Kasumi-1 (cell line): ENCODE results near the gene ADCY5.
"Not testable (repeated sequence)": the region's sequence is repeated elsewhere in the genome, so short reads cannot be mapped to it uniquely, and the experiment has no call there.

Source experiments
- DNase-seq, 2 experiments: peaks; one replicate each; lab custom pipeline; 2025; lab: John Stamatoyannopoulos, UW

ADCY5 gene

GRCh38 chr3:123448536-123449101 is at the start of gene ADCY5:
Gene ADCY5 (minus strand): TSS chr3:123449090. CDS start chr3:123448545, 545 bp downstream.
- no peak for DNase-seq

DNA sequence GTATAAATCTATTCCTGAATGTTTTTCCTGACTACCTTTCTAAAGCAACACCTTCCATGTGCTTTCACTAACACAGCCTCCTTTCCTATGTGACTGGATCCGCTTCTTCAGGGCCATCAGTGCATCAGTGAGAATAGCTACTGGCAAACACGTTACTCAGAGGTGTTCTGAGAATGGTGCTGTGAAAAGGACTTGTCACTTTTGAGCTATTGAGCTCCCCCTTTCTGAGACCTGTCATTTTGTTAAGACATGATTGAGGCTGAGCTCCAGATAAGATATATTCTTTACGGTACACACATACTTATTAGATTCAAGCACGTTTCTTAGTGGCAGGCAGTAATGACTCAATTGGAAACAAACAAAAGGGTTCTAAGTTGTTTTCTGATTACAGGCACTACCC is 45.0 kb upstream of the ADCY5 start:
- no peak for DNase-seq

DNA sequence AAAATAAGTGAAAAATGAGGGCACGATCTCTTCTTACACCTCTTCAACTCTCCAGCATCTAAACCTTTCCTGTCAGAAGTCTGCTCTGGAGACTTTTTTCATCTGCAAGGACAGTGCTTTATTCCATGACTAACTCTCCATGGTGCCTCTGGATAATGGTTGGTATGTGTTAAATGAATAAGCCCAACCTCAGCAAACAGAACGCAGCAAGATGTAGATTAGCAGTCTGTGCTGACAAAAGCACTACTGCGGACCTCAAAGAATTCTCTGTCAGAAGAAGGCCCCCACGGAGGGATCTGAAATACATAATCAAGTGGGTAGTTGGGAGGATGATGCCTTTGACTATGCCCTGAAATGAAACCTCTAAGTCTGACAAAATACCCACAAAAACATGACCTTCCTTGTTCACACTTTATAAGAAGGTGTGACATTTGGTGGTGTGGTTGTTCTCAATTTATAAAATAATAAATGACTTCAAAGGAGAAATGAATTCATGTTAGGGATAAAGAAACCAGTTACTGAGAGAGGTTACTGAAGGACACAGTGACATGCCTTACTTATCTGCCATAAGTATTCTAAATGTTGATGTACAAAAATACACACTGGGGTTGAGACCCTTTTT is 43.2 kb upstream of the ADCY5 start:
- no peak for DNase-seq

- DNase-seq = peak; percentile 53 to 62
Measured at GRCh38 chr3:123489400-123490004, 40.6 kb upstream of the ADCY5 start.

DNA sequence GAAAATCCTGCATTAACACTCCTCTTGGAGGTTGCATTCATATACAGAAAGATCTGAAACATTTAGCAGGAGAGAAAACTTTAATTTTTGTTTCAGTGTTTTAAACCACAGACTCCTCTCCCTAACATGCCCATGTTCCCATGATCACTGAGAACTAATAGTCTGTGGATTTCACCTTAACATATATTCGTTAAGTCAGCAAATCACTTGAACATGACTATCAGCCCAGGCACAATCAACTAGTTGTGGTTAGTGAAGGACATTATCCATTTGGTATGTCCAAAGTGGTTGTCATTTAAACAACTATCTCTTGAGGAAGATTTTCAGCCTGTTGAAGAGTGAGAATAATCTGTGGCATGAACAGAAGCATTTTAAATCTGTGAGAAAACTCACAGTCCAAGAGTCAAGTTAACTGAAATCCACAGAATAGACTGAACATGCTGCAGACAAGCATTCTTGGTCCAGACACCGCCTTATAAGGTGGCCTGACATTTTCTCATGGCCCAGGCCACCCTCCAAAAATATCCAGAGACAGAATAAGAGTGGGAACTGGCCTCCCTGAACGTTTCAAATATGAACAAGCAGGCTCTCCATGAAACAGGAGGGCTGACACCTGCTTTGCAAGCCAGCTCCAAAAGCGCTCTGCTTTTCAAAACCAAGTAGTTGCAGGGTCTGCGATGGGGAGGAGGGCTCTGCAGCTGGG is 39.9 kb upstream of the ADCY5 start:
- no peak for DNase-seq

GRCh38 chr3:123487063-123487462 is 38.2 kb upstream of the ADCY5 start:
- DNase-seq = not testable (repeated sequence)

DNA sequence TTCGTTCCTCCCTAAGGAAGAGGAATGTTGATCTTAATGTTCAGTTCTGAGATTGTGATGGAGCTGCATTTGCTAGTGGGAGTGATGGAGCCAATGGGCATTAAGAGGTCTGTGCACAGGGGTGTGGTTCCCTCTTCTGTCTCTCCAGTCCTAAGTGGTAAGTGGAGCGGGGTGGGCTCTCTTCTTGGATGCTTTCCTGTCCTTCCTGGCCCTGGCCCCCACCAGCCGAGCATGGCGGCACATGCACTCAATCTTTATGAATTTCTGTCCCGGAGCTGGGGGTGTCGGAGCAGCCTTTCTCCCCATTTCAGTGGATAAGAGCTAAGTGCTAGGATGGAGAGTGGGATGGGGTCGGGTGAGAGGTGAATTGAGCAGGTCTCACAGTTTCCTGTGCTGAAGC is 37.6 kb upstream of the ADCY5 start:
- DNase-seq = no peak

DNA sequence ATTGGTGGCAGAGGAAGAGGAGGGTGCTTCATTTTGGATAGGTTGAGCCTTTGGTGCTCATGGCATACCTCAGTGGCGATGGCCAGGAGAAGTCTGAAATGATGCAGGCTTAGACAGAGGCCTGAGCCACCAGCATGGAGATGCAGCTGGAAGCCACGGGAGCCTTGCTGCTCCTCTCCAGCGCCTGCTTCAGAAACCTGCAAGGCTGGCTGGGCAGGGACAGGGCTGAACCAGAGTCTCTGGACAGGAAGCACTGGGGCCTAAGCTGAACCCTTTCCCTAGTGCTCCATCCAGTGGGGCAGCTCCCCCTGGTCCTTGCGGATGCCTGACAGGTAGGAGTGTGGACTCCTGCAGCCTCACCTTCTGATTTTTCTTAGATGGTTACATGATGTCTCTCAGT is 36.7 kb upstream of the ADCY5 start:
- no peak for DNase-seq

DNA sequence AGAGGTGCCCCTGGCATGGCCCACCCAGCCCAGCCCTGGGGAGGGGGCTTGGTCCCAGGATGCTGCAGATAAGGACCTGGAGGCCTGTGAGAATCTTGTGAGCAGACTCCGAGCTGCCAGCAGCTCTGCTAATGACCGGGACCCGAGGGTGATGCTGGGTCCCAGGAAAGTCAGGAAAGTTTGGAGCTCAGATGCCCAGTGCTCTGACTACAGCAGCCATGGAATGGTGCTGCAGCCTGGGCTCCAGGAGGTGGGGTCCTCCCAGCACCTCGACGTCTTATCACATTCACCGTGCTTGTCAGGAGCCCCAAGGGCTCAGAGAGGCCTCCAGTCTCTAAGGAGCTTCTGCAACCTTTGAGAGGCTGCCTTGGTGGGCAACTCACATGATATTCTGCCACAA is 34.3 kb upstream of the ADCY5 start:
- no peak for DNase-seq

- no peak for DNase-seq
Measured at GRCh38 chr3:123481722-123482457, 33.0 kb upstream of the ADCY5 start.

DNA sequence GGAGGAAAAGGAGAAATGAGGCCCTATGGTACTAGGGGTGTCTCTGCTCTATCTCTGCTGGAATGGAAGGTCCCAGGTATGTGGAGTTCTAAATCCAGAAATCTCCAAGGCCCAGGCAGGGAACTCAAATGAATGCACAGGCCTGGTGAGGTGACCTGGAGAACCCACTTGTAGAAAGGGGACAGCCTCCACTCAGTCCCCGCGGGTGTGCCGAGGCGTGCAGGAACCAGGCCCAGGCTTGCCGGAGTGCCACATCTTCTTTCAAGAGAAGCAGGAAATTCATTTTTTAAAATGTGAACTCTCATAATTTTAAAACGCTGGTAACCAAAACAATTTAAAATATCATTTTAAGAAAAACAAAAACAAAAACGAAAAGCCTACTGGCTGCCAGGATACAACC is 32.2 kb upstream of the ADCY5 start:
- DNase-seq = no peak

- DNase-seq = peak in 1 of 2 experiments; percentile 15
Measured at GRCh38 chr3:123480428-123480827, 31.5 kb upstream of the ADCY5 start.

- DNase-seq = no peak
Measured at GRCh38 chr3:123479891-123480290, 31.0 kb upstream of the ADCY5 start.

- no peak for DNase-seq
Measured at GRCh38 chr3:123478314-123478713, 29.4 kb upstream of the ADCY5 start.

- no peak for DNase-seq
Measured at GRCh38 chr3:123476967-123477750, 28.3 kb upstream of the ADCY5 start.

DNA sequence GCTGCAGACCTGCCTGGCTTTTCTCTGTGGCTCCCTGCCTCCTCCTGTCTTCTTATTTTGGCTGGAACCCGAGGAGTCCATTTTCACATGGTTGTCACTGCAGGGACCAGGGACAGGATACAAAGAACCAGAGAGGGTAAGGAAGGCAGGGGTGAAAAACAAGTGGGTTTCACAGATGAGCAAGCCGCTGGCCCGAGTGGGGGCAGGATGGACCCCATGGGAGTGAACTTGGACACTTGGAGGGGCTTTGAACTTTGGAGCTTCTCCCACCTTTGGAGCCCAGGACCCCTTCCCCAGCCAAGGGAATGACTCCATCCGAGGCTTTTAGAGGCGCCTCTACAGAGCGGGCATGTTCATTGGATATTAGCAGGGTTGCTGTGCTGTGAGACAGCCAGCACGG is 26.9 kb upstream of the ADCY5 start:
- DNase-seq = no peak

DNA sequence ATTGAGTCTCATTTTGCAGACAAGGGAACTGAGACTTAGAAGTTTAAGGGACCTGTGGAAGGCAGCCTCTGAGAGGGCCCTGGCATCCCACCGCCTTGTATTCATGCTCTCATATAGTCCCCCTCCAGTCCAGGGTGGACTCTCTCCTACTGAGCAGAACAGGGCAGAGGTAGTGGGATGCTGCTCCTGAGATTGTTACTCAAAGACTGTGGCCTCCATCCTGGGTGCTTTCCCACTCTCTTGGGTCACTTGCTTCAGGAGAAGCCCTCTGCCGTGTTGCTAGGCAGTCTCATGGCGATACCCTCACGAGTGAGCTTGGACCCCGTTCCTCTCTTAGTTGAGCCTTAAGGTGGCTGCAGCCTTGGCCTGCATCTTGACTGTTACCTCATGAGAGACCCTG is 22.2 kb upstream of the ADCY5 start:
- no peak for DNase-seq

GRCh38 chr3:123469323-123469995 is 20.6 kb upstream of the ADCY5 start:
- no peak for DNase-seq

- no peak for DNase-seq
Measured at GRCh38 chr3:123467046-123467445, 18.2 kb upstream of the ADCY5 start.

- DNase-seq = no peak
Measured at GRCh38 chr3:123464211-123464610, 15.3 kb upstream of the ADCY5 start.

- no peak for DNase-seq
Measured at GRCh38 chr3:123459862-123460261, 11.0 kb upstream of the ADCY5 start.
